ENCODE data around the gene HSBP1L1. TPM values are rescaled to one million over a fixed set of nuclear protein-coding genes. Genes with fewer than 3 reads are reported as not detected.
"Not testable (repeated sequence)": the region's sequence is repeated elsewhere in the genome, so short reads cannot be mapped to it uniquely, and the experiment has no call there.

HSBP1L1 gene
- total RNA-seq, 1 donor from 2014 or later: 1.8 TPM

DNA sequence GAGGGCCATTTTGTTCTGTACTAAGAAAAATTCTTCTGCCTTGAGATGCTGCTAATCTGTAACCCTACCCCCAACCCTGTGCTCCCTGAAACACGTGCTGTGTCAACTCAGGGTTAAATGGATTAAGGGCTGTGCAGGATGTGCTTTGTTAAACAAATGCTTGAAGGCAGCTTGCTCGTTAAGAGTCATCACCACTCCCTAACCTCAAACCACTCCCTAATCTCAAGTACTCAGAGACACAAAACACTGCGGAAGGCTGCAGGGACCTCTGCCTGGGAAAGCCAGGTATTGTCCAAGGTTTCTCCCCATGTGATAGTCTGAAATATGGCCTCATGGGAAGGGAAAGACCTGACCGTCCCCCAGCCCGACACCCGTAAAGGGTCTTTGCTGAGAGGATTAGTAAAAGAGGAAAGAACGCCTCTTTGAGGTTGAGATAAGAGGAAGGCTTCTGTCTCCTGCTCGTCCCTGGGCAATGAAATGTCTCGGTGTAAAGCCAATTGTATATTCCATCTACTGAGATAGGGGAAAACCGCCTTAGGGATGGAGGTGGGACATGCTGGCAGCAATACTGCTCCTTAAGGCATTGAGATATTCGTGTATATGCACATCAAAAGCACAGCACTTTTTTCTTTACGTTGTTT, 4.2 kb upstream of the HSBP1L1 start:
- not testable (repeated sequence) for DNase-seq (ENCODE audit: low read depth in 2 of 2)

DNA sequence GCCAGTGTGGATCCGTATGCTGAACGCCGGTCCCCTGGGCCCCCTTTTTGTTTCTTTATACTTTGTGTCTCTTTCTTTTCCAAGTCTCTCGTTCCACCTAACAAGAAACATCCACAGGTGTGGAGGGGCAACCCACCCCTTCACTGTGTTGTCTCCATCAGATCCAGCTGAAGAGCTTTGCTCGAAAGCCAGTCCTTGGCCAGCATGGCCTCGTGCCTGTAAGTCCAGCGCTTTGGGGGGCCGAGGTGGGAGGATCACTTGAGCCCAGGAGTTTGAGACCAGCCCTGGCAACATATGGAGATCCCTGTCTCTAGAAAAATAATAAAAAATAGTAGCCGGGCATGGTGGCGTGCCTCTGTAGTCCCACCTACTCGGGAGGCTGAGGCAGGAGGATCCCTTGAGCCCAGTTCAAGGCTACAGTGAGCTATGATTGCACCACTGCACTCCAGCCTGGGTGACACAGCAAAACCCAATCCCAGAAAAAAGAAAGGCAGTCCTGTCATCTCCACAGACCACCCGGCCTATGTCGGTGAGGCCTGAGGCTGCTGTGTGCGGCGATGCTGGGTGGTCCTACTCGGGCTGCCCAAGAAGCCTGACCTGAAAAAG, 3.4 kb upstream of the HSBP1L1 start:
- DNase-seq (ENCODE audit: low read depth in 2 of 2): no peak

DNA sequence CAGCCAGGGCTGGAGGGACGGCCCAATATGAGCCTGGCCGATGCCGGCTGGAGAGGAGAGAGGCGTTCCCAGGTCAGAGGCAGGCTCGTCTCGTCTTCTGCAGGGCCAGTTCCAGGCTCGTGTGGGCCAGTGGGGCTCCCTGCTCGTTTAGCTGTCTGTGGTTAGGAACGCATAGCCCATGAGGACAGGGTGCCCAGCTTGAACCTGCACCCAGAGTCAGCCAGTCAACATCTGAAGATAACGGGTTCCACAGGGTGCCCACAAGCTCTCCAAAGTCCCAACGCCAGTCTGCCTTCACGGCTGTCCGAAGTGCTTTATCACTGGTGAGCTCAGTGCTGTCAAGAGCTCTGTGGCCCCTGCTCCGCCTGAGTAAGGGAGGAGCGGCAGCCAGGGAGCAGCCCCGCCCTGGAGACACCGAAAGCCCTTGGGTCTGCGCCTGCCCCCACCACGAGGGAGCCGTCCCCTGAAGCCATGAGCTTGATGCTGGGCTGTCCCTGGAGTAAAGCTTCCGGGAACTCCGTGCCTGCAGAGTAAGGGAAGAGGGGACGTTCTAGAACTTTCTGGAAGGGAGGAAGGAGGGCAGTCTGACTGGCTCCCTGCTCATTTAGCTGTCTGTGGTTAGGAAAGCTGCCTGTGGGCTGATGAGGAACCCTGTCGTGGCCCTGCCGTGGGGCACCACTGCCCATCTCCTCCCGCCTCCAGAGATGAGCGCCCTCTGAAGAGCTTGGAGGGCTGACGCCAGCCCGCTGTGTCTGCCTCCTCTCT, 2.7 kb upstream of the HSBP1L1 start:
- DNase-seq (ENCODE audit: low read depth in 2 of 2): no peak

DNA sequence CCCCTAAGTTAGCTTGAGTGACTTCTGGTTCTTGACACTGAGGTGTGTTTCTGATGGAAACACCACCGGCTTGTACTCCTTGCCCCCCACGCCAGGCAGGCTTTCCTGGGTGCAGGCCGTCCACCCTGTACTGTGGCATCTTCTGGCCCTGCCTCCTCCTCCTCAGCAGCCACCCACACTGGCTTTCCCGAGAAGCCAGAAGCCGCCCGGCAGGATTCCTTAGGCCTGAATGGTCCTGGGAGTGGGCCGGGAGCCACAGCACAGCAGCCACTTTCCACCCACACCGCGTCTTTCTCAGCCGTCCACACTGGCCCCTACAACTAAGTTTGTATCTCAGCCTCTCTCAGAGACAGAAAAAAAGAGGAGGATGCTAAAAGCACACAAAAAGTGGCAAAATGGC, 2.1 kb upstream of the HSBP1L1 start:
- no peak for DNase-seq (ENCODE audit: low read depth in 2 of 2)

DNA sequence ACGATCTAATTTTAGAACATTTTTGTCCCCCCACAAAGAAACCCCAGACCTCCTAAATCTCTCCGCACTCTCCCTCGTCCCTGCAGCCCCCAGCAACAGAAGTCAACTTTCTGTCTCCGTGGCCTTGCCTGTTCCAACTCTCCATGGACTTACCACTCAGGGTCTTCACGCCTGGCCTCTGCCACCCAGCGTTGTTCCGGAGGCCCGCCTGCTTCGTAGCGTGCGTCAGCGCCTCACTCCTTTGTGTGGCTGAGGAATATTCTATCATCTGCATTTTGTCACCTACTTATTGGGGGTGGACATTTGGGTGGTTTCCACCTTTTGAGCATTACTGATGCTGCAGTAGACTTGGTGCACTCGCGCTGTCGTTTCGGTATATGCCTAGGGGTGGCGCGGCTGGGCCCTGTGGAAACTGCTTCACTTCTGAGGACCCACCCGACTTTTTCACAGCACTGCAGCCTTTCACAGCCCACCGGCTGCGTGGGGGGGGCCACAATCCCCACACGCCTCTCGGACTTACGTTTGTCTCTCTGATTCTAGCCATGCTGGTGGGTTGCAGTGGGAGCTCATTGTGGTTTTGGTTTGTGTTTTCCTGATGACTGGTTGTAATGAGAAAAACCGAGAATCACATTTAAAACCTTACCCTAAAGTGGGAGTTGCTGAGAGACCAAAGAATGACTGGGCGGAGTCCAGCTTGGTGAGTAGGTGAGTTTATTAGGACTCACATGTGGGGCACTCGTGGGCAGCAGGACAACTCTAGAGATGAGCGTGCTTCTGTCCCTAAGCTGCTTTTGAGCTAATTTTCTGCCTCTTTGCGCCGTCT, 1.4 kb upstream of the HSBP1L1 start:
- DNase-seq (ENCODE audit: low read depth in 2 of 2): no peak

DNA sequence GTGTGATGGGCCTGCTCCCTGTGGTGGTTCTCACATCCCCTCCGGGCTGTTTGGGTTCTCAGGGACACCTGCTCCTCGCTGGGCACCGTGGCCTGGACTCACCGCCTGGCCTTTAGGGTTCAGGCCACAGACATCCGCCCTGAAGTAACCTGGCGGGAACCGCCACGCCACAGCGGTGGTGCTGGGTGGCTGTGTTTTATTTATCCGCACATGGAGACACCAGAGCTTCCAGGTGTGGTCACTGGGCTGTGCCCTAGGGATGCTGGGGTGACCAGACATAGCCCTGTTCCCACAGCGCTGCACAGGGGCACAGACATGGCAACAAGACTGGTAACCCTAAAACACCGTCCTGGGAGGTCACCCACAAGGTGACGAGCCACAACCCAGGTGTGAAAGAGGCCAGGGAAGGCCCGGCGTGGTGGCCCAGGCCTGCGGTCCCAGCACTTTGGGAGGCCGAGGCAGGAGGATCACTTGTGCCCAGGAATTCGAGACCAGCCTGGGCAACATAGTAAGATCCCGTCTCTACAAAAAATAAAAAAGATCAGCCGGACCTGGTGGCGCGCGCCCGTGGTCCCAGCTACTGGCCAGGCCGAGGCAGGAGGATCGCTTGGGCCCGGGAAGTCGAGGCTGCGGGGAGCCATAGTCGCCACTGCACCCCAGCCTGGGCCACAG, 649 bp upstream of the HSBP1L1 start:
- DNase-seq (ENCODE audit: low read depth in 2 of 2): no peak

DNA sequence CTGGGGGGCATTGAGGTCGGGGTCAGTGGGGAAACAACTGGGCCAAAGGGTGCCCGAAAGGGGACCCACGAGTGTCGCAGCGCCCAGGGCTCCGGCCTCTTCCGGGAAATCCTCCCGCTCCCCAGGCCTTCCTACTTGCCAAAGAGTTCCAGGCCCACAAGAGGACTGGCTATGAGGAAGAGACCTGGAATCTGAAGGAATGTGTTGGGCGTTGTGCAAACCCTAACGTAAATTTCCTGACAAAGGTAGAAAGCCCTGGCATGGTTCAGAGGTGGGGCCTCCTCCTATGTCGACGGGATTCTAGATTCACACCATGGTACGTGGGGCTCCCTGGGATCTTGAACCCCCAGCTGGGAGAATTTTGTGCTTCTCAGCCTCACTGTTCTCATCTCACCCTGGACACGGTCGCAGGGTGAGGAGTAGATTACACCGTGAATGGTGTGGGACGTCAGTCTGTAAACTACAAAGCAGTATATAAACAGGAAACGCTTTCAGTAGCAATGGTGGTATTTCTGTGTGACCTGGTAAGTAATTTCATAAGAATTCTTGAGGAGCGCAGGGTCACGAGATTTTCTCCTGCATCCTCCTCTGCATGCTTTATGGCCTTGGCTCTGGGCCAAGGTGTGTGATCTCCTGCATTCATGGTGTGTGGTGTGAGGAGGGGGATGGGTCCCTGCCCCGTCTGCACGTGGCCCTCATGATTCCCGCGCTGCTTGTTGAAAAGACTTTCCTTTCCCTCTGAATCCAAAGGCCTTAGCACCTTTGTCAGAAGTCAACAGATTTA, 868 bp downstream of the HSBP1L1 start:
- peak in 1 of 2 donors; percentile 80 for DNase-seq (ENCODE audit: low read depth in 2 of 2)

DNA sequence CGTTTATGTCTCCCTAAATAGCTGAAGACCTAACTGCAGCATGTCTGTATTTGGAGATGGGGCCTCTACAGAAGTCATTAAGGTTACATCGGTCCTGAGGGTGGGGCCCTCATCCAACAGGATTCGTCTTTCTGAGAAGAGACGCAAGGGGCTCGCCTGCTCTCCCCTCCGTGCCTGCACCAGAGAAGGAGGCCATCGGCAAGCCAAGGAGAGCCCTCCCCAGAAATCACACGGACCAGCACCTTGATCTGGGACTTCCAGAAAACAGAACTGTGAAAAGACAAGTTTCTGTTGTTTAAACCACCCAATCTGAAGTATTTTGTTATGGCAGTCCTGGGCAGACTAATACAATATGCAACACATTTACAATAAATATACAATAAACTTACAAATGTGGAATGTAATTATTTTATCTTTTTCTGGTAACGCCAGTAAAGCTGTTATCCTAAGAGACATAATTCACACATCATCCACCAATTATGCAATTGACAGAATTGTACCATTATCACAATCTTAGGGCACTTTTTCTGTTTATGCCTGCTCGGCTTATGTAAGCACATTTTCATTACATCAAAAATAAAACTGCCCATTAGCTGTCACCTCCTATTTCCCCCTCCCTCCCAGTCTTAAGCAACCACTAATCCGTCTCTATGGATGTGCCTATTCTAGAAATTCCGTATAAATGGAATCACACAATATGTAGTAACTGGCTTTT, 6.1 kb downstream of the HSBP1L1 start:
- DNase-seq (ENCODE audit: low read depth in 2 of 2): no peak

DNA sequence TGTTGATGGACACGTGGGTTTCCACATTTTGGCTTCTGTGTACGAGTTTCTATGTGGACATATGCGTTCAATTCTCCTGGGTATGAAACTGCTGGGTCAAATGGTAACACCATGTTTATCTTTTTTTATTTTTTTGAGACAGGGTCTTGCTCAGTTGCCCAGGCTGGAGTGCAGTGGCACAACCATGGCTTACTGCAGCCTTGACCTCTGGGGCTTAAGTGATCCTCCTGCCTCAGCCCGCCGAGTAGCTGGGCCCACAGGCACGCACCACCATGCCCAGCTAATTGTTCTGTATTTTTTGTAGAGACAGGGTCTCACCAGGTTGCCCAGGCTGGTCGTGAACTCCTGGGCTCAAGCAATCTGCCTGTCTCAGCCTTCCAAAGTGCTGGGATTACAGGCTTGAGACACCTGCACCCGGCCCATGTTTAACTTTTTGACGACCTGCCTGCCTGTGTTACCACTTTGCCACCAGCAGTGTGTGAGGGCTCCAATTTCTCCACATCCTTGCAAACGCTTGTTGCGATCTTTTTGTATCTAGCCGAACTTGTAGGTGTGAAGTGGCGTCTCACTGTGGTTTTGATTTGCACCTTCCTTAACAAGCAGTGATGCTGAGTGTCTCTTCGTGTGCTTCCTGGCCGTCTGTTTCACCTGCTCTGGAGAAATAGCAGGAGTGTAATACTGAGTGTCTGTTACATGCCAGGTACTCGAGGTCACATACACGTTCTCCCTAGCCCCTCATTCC, 6.9 kb downstream of the HSBP1L1 start:
- DNase-seq (ENCODE audit: low read depth in 2 of 2): no peak

DNA sequence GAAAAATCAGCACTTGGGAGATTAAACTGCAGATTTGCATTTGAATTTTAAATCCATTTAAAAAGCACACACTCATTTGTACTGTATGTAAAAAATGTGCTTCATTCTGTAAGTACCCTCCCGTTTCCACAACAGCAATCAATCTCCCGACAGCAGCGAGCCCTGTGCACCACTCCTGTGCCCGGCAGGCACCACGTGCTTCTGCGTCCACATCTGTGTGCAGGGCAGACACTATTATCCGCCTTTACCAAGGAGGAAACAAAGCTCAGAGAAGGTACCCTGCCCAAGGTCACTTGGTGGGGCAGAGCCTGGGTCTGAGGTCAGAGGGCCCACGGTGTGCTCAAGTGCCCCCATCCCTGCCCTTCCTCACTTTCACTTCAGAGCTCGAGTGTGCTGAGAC, 7.5 kb downstream of the HSBP1L1 start:
- DNase-seq (ENCODE audit: low read depth in 2 of 2): no peak

DNA sequence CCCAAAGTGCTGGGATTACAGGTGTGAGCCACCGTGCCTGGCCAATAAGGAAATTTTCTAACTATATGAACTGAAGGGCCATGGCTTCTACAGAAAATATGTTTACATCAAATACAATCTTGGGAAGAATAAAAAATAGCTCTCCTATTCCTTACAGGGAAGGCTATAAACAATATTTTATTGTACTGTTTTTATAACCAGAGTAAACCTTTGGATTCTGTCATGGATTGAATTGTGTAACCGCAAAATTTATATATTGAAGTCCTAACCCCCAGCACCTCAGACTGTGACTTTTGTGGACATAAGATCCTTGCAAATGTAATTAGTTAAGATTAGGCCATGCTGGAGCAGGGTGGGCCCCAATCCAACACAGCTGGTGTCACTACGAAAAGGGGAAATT, 8.3 kb downstream of the HSBP1L1 start:
- DNase-seq (ENCODE audit: low read depth in 2 of 2): no peak

DNA sequence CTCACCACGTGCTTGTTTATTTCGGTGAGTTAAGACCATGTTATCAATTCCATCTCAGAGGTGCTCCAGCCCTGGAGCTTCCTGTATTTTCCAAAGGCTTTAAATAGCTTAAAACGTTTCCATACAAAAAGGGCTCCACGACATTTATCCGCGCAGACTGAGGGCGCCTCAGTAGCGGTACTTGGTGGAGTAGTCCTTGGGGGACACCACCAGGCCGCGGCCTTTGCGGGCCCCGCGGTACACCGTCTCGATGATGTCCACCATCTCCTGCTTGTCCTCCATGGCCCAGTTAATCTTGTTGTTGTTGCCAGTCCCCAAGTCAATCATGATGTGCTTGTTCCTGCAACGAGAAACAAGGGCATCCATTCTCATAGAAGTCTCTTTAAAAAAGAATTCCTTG, 9.1 kb downstream of the HSBP1L1 start:
- no peak for DNase-seq (ENCODE audit: low read depth in 2 of 2)

DNA sequence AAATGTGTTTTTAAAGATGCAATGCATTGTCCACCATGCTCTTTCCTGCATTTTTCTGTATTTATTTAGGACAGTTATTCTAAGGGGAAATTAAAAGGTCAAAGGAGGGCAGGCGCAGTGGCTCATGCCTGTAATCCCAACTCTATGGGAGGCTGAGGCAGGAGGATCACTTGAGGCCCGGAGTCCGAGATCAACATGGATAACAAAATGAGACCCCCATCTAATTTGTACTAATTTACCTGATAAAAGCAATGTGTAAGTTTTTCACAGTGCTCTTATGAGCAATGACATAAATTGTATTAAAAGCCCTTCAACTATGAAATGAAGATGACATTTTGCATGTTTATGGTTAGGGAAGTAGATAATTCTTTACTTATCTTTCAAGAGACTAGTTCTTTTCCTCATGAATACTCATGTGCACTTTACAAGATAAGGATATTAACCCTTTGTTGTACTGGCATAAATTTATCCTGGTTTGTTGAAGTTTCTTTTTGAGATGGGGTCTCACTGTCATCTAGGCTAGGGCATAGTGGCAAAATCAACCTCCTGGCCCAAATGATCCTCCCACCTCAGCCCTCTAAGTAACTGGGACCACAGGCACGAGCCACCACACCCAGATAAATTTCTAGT, 9.7 kb downstream of the HSBP1L1 start:
- DNase-seq (ENCODE audit: low read depth in 2 of 2): no peak

DNA sequence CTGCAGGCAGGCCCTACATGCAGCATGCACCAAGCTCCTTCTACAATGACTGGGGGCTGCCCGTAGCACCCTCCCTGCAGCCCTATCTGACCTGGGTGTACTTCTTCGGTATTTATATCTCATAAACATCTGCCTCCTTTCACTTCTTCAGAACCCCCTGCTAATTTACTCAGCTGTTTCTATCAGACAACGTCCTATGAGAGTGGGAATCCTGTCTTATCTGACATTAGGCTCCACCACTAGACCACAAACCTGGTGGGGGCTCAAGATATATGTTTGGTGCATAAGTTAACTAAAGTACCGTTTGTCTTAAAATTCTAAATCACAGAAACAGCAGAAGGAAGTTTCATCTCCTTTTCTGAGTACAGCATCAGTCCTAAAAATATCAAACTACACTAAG, 10.6 kb downstream of the HSBP1L1 start:
- DNase-seq (ENCODE audit: low read depth in 2 of 2): no peak

DNA sequence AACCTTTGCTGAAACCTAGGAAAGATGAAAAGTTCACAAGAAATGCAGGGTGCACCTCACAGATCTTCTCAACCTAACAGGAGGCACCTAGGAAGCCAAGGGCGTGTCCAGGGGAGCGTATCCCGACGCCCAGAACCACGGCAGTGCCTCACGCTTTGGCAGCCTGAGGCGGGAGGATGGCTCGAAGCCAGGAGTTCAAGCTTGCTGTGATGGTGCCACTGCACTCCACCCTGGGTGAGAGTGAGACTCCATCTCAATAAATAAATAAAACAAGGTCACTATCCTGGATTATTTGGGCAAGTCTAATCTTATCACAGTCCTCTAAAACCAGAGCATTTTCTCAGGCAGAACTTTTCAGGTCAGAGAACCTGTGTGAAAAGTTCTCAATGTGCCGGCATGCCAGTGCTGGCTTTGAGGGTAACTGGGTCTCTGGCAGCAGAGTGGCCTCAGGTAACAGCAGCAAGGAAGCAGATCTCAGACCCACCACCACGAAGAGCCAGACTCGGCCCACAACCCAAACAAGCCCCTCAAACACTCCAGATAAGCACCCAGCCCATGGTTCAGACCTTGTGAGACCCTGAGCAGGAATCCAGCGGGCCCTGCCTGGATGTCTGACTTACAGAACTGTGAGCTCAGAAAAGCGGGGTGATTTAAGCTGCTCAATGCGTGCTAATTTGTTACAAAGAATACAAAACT, 11.7 kb downstream of the HSBP1L1 start:
- DNase-seq (ENCODE audit: low read depth in 2 of 2): no peak

DNA sequence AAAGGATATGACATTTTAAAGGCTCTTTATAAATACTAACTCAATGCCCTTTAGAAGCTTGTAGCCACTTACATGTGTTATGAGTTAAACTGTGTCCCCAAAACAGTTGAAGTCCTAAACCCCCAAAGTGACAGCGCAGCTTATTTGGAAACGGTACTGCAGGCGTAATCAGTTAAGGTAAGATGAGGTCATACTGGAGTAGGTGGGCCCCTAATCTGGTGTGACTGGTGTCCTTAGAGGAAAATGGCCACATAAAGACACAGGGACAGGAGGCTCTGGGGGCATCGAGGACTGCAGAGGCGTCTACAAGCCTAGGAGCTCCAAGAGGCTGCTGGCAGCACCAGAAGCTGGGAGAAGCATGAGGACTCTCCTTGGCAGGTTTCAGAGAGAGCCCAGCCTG, 15.4 kb downstream of the HSBP1L1 start:
- no peak for DNase-seq (ENCODE audit: low read depth in 2 of 2)

DNA sequence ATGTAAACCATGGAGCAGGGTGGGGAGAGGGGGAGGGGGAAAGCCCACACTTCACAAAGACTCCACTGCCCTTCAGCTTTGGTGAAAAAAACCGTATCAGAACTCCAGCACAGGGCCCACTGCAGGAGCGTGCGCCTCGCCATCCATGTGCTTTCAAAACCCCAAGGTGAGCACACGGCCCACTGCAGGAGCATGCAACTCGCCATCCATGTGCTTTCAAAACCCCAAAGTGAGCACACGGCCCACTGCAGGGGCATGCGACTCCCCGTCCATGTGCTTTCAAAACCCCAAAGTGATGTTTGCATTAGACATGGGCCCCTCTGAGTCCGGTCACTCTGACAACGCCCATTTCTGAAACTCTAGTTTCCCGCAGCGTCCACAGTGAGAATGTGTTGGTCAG, 16.1 kb downstream of the HSBP1L1 start:
- DNase-seq (ENCODE audit: low read depth in 2 of 2): no peak

DNA sequence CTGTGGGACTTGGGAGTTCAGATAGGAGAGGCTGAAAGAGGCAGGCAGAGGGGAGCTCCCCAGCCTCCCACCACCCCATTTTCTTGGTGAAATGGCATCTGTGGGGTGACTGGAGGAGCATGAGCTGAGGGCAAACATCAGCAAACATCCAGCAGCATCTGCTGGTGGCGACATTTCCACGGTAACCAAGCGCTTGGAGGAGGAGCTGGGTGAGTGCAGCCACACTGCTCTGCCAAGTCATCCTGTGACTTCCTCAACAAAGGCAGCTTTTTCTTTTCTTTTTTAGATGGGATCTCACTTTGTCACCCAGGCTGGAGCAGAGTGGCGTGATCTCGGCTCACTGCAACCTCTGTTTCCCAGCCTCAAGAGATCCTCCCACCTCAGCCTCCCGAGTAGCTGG, 18.3 kb downstream of the HSBP1L1 start:
- peak in 1 of 2 donors; percentile 11 for DNase-seq (ENCODE audit: low read depth in 2 of 2)
